Smooth muscle cell (in vitro differentiated cells): ENCODE measurements around the gene PET117. TPM values are rescaled to one million over a fixed set of nuclear protein-coding genes. Genes with fewer than 3 reads are reported as not detected.
"Not testable (repeated sequence)": the region's sequence is repeated elsewhere in the genome, so short reads cannot be mapped to it uniquely, and the experiment has no call there.

Source experiments
- DNase-seq: peaks from one replicate; lab custom pipeline; 2025; ENCODE audit not compliant: unreplicated experiment; lab: John Stamatoyannopoulos, UW
- H2AFZ ChIP-seq: fragments of 200-600 bp; sonication (generic); 2 replicates; pipeline ENCODE4 v1.6.0; 2016; ENCODE audit warnings: antibody characterized with exemption, low read depth, mild to moderate bottlenecking
- H3F3A ChIP-seq: fragments of 200-600 bp; sonication (generic); 2 replicates; pipeline ENCODE4 v1.6.0; 2017; ENCODE audit warnings: antibody characterized with exemption, low read depth
- H3K27ac ChIP-seq: fragments of 200-600 bp; sonication (generic); 2 replicates; pipeline ENCODE4 v1.5.1; 2016; ENCODE audit warnings: low read depth, mild to moderate bottlenecking
- H3K27me3 ChIP-seq: fragments of 200-600 bp; sonication (generic); 2 replicates; pipeline ENCODE4 v1.6.1; 2016; ENCODE audit warnings: low read depth, mild to moderate bottlenecking
- H3K36me3 ChIP-seq: fragments of 200-600 bp; sonication (generic); 2 replicates; pipeline ENCODE4 v1.5.1; 2016; ENCODE audit warnings: low read depth
- H3K4me1 ChIP-seq: fragments of 200-600 bp; sonication (generic); 2 replicates; pipeline ENCODE4 v1.5.1; 2016; ENCODE audit warnings: low read depth
- H3K4me2 ChIP-seq: fragments of 200-600 bp; sonication (generic); 2 replicates; pipeline ENCODE4 v1.6.0; 2016; ENCODE audit warnings: mild to moderate bottlenecking
- H3K4me3 ChIP-seq: fragments of 200-600 bp; sonication (generic); 2 replicates; pipeline ENCODE4 v1.5.1; 2016; ENCODE audit warnings: mild to moderate bottlenecking
- H3K79me2 ChIP-seq: fragments of 200-600 bp; sonication (generic); 2 replicates; pipeline ENCODE4 v1.6.0; 2016; ENCODE audit warnings: low read depth, mild to moderate bottlenecking
- H3K9ac ChIP-seq: fragments of 200-600 bp; sonication (generic); 2 replicates; pipeline ENCODE4 v1.6.0; 2016; ENCODE audit warnings: low read depth
- H3K9me3 ChIP-seq: fragments of 200-600 bp; sonication (generic); replicated peaks from 2 replicates; pipeline ENCODE4 v1.5.1; 2016; ENCODE audit warnings: low read depth
- H4K20me1 ChIP-seq: fragments of 200-600 bp; sonication (generic); 2 replicates; pipeline ENCODE4 v1.6.0; 2016; ENCODE audit warnings: low read depth
- WGBS: methylation state at CpG from one replicate; pipeline ENCODE4 v1.1.7; 2016; ENCODE audit warnings: low lambda C conversion rate; 5-methylcytosine and 5-hydroxymethylcytosine counted together
- polyA plus RNA-seq: library from polyadenylated mRNA; unstranded; fragments of >200 nt; fragmentation: Nextera tagmentation; extraction: Ambion mirVana; gene quantifications from 2 replicates; pipeline ENCODE4 v1.2.1, GENCODE V29; 2016
- total RNA-seq: library from RNA; depleted of rRNA; stranded (reverse); fragments of >200 nt; gene quantifications from 2 replicates; pipeline ENCODE4 v1.2.3, GENCODE V29; 2014
- TF ChIP-seq, protein P1 (sequence below): fragments of 200-600 bp; sonication (generic); IDR thresholded peaks from 2 replicates; pipeline ENCODE4 v1.5.1; 2017; ENCODE audit warnings: borderline replicate concordance, mild to moderate bottlenecking, antibody characterized with exemption; ENCODE audit not compliant: insufficient read depth, poor library complexity, severe bottlenecking

The PET117 gene
- total and polyA plus RNA-seq, 2 experiments from 2014 or later, result 8.6 to 9.6 TPM

- no peaks in the 10 kb centered on the region for H3F3A ChIP-seq
- H3K9me3 ChIP-seq, result no peaks in the 10 kb centered on the region
- no peak overlapping the region for H2AFZ ChIP-seq
- H4K20me1 ChIP-seq, result no peaks in the 10 kb centered on the region
- no peaks in the 10 kb centered on the region for H3K4me1 ChIP-seq
- H3K4me2 ChIP-seq, result no peak overlapping the region
- 94% methylated on average over 14 of the region's 14 CpGs for WGBS
- no peaks in the 10 kb centered on the region for H3K27me3 ChIP-seq
- H3K36me3 ChIP-seq, result no peaks in the 10 kb centered on the region
- H3K9ac ChIP-seq, result no peak overlapping the region
- no peaks in the 10 kb centered on the region for H3K79me2 ChIP-seq
- TF ChIP-seq, protein P1, sequence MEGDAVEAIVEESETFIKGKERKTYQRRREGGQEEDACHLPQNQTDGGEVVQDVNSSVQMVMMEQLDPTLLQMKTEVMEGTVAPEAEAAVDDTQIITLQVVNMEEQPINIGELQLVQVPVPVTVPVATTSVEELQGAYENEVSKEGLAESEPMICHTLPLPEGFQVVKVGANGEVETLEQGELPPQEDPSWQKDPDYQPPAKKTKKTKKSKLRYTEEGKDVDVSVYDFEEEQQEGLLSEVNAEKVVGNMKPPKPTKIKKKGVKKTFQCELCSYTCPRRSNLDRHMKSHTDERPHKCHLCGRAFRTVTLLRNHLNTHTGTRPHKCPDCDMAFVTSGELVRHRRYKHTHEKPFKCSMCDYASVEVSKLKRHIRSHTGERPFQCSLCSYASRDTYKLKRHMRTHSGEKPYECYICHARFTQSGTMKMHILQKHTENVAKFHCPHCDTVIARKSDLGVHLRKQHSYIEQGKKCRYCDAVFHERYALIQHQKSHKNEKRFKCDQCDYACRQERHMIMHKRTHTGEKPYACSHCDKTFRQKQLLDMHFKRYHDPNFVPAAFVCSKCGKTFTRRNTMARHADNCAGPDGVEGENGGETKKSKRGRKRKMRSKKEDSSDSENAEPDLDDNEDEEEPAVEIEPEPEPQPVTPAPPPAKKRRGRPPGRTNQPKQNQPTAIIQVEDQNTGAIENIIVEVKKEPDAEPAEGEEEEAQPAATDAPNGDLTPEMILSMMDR, result no peak
- H3K4me3 ChIP-seq, result no peak overlapping the region
- H3K27ac ChIP-seq, result no peak overlapping the region
- DNase-seq, result no peak
These were observed 37.4 kb downstream of the PET117 start for GRCh38 chr20:18174906-18175683.

GRCh38 chr20:18176318-18176785 is 38.7 kb downstream of the PET117 start:
- WGBS, result 52% methylated on average over 8 of the region's 8 CpGs
- Histone ChIP-seq H3K4me1 (no peaks in the 10 kb centered on the region), H3K9ac (no peak overlapping the region), H3K4me2 (no peak overlapping the region), H3K27me3 (no peaks in the 10 kb centered on the region), H2AFZ (no peak overlapping the region), H3F3A (no peaks in the 10 kb centered on the region), H3K36me3 (peaks cover 6% of the 10 kb centered on the region), H3K27ac (no peak overlapping the region), H3K4me3 (no peak overlapping the region), H3K79me2 (no peaks in the 10 kb centered on the region), H3K9me3 (peaks cover 2% of the 10 kb centered on the region), H4K20me1 (no peaks in the 10 kb centered on the region)
- TF ChIP-seq, protein P1, result no peak
- DNase-seq, result no peak

GRCh38 chr20:18180366-18180765 is 42.7 kb downstream of the PET117 start:
- not testable (repeated sequence) for H3F3A ChIP-seq, H3K4me3 ChIP-seq, H2AFZ ChIP-seq, H3K4me2 ChIP-seq, H3K27me3 ChIP-seq, DNase-seq, H3K27ac ChIP-seq, H4K20me1 ChIP-seq, H3K4me1 ChIP-seq, H3K79me2 ChIP-seq, H3K9me3 ChIP-seq, H3K9ac ChIP-seq
- peaks cover 10% of the 10 kb centered on the region for H3K36me3 ChIP-seq

DNA sequence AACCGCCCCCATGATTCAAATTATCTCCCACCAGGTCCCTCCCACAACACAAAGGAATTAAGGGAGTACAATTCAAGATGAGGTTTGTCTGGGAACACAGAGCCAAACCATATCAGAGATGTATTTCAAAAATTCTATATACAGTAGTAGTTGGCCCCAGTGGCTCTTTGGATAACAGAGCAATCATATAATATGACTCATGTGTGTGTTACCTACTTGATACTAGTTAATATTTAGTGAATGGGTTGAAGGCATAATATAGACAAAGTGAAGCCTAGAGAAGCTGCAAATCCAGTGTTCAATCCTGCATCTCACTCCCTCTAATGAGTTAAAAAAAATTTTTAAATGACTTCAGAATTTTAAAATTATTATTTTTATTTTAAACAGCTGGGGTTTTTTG is 43.2 kb downstream of the PET117 start:
- H3K9ac ChIP-seq, result no peak overlapping the region
- H2AFZ ChIP-seq, result no peak overlapping the region
- H3K4me1 ChIP-seq, result no peaks in the 10 kb centered on the region
- H3F3A ChIP-seq, result no peaks in the 10 kb centered on the region
- no peak overlapping the region for H3K27ac ChIP-seq
- H3K4me3 ChIP-seq, result no peak overlapping the region
- DNase-seq, result no peak
- peaks cover 2% of the 10 kb centered on the region for H3K9me3 ChIP-seq
- no peaks in the 10 kb centered on the region for H3K79me2 ChIP-seq
- H3K27me3 ChIP-seq, result no peaks in the 10 kb centered on the region
- TF ChIP-seq, protein P1, result no peak
- H3K4me2 ChIP-seq, result no peak overlapping the region
- H3K36me3 ChIP-seq, result peaks cover 10% of the 10 kb centered on the region
- H4K20me1 ChIP-seq, result no peaks in the 10 kb centered on the region
- 100% methylated on average over 1 of the region's 1 CpG for WGBS
